Sigmoid colon (tissue), 4 donors: Measurements from ENCODE around the gene CLECL1.

Source experiments
- CTCF ChIP-seq, 4 experiments: fragments of 450-650 bp in 3 of 4; fragments of 200-600 bp in 1 of 4; IDR thresholded peaks; one replicate each; pipeline ENCODE4 v1.5.1; 2016 to 2019; ENCODE audit warnings: antibody characterized with exemption in 4 of 4, mild to moderate bottlenecking in 3 of 4, moderate library complexity in 2 of 4
- EP300 ChIP-seq, 4 donors: sonication (generic); formaldehyde crosslinking; IDR thresholded peaks; one replicate each; pipeline ENCODE4 v1.6.1; 2017; ENCODE audit warnings: antibody characterized with exemption in 4 of 4
- POLR2A ChIP-seq, 2 donors: fragments of 450-650 bp; IDR thresholded peaks; one replicate each; pipeline ENCODE4 v1.6.1; 2016; ENCODE audit warnings: antibody characterized with exemption in 2 of 2, mild to moderate bottlenecking in 2 of 2, moderate library complexity in 2 of 2
- POLR2AphosphoS5 ChIP-seq, 4 donors: sonication (generic); formaldehyde crosslinking; IDR thresholded peaks; one replicate each; pipeline ENCODE4 v1.6.1; 2017; ENCODE audit warnings: antibody characterized with exemption in 4 of 4

- TF ChIP-seq CTCF (IDR thresholded peaks at IDR 0.05) (peak in 3 of 4 experiments; percentile 9 to 22 (median 10)), POLR2AphosphoS5 (IDR thresholded peaks at IDR 0.05) (no peak), POLR2A (IDR thresholded peaks at IDR 0.05) (no peak), EP300 (IDR thresholded peaks at IDR 0.05) (no peak)
Observed at GRCh38 chr12:9751204-9752144, 18.6 kb upstream of the CLECL1 start.
